Fibroblast of lung (primary cell): ENCODE measurements around the gene CABP4. TPM values are rescaled to one million over a fixed set of nuclear protein-coding genes. Genes with fewer than 3 reads are reported as not detected.

Source experiments
- DNase-seq, 2 donors: peaks; one replicate each; pipeline versions ENCODE4 v3.0.0 to v3.0.0-alpha.2; 2010; ENCODE audit warnings: low read depth in 2 of 2
- H2AFZ ChIP-seq: 2 replicates; pipeline ENCODE4 v1.5.1; 2012; ENCODE audit warnings: low read length, control low read depth, inconsistent platforms
- H3K27ac ChIP-seq: 2 replicates; pipeline ENCODE4 v1.5.1; 2011; ENCODE audit warnings: low read length, control low read depth; ENCODE audit not compliant: insufficient read depth
- H3K27me3 ChIP-seq: 2 replicates; pipeline ENCODE4 v1.5.1; 2011; ENCODE audit warnings: mild to moderate bottlenecking, low read length; ENCODE audit not compliant: control insufficient read depth, insufficient read depth
- H3K36me3 ChIP-seq: 2 replicates; pipeline ENCODE4 v1.5.1; 2011; ENCODE audit warnings: low read length; ENCODE audit not compliant: control insufficient read depth, insufficient read depth
- H3K4me1 ChIP-seq: 2 replicates; pipeline ENCODE4 v1.5.1; 2011; ENCODE audit warnings: low read length; ENCODE audit not compliant: control insufficient read depth, insufficient read depth; ENCODE audit errors: extremely low read depth
- H3K4me2 ChIP-seq: 2 replicates; pipeline ENCODE4 v1.5.1; 2011; ENCODE audit warnings: low read length, control low read depth; ENCODE audit not compliant: insufficient read depth; ENCODE audit errors: extremely low read depth
- H3K4me3 ChIP-seq, 4 experiments: fragments of 200-600 bp in 1 of 4; sonication (generic) in 1 of 4; replicated peaks in 1 of 4; 2 replicates each; pipeline ENCODE4 v1.5.1; 2011 to 2016; ENCODE audit warnings: low read length in 4 of 4, low read depth in 3 of 4, mild to moderate bottlenecking in 3 of 4, control low read depth in 2 of 4, inconsistent platforms in 1 of 4, mixed read lengths in 1 of 4; ENCODE audit not compliant: insufficient read depth in 1 of 4; ENCODE audit errors: control extremely low read depth in 1 of 4
- H3K79me2 ChIP-seq: 2 replicates; pipeline ENCODE4 v1.5.1; 2012; ENCODE audit warnings: mild to moderate bottlenecking, low read length, inconsistent platforms; ENCODE audit not compliant: control insufficient read depth, insufficient read depth
- H3K9ac ChIP-seq: 2 replicates; pipeline ENCODE4 v1.5.1; 2011; ENCODE audit warnings: mild to moderate bottlenecking, low read length, control low read depth; ENCODE audit not compliant: insufficient read depth
- H3K9me3 ChIP-seq: 2 replicates; pipeline ENCODE4 v1.5.1; 2012; ENCODE audit warnings: low read depth, low read length; ENCODE audit not compliant: control insufficient read depth, insufficient read depth
- H4K20me1 ChIP-seq: 2 replicates; pipeline ENCODE4 v1.5.1; 2011; ENCODE audit warnings: low read length; ENCODE audit not compliant: control insufficient read depth, insufficient read depth; ENCODE audit errors: extremely low read depth
- CTCF ChIP-seq, 2 donors: IDR thresholded peaks in 1 of 2; conservative IDR thresholded peaks in 1 of 2; 1 replicate in 1 of 2; 2 replicates in 1 of 2; pipeline ENCODE4 v1.5.1; 2011 to 2012; ENCODE audit warnings: low read length in 2 of 2, control low read depth in 1 of 2, inconsistent platforms in 1 of 2, low read depth in 1 of 2, mild to moderate bottlenecking in 1 of 2
- EZH2 ChIP-seq: IDR thresholded peaks from 2 replicates; pipeline ENCODE4 v1.5.1; 2012; ENCODE audit warnings: low read length, control low read depth, mild to moderate bottlenecking; ENCODE audit errors: missing control alignments
- polyA plus RNA-seq, 2 donors: library from polyadenylated mRNA; depleted of rRNA in 1 of 2; stranded (reverse) in 1 of 2; unstranded in 1 of 2; fragments of >200 nt; gene quantifications; 2 replicates each; pipeline ENCODE4 v1.2.1, GENCODE V29; 2011 to 2012; ENCODE audit warnings: missing spikeins in 1 of 2
- total RNA-seq: library from RNA; depleted of rRNA; stranded (reverse); fragments of >200 nt; gene quantifications from 2 replicates; pipeline ENCODE4 v1.2.1, GENCODE V29; 2014

Gene CABP4
- total and polyA plus RNA-seq, 2 donors (not counting 1 experiment from before 2014, with no cell fraction given) = not detected

GRCh38 chr11:67410984-67411784, 44.0 kb upstream of the CABP4 start:
- Histone ChIP-seq H3K4me1 (no peaks in the 10 kb centered on the region), H3K36me3 (no peaks in the 10 kb centered on the region), H3K27me3 (peaks cover 33% of the 10 kb centered on the region), H3K4me3 (no peak overlapping the region), H3K9ac (no peak overlapping the region), H2AFZ (no peak overlapping the region), H3K9me3 (no peaks in the 10 kb centered on the region), H3K27ac (no peak overlapping the region), H3K79me2 (no peaks in the 10 kb centered on the region), H3K4me2 (no peak overlapping the region), H4K20me1 (no peaks in the 10 kb centered on the region)
- no peak for TF ChIP-seq EZH2
- TF ChIP-seq CTCF (conservative IDR thresholded peaks at IDR 0.05 in 1 of 2, IDR thresholded peaks at IDR 0.05 in 1 of 2; ENCODE audit: low read depth in 1 of 2, low read length in 2 of 2) = no peak
- DNase-seq = no peak

- Histone ChIP-seq H3K36me3 (no peaks in the 10 kb centered on the region), H3K9ac (no peak overlapping the region), H2AFZ (no peak overlapping the region), H3K4me2 (no peak overlapping the region), H3K9me3 (no peaks in the 10 kb centered on the region), H4K20me1 (no peaks in the 10 kb centered on the region), H3K4me3 (no peak overlapping the region), H3K27me3 (peaks cover 33% of the 10 kb centered on the region), H3K4me1 (no peaks in the 10 kb centered on the region), H3K27ac (no peak overlapping the region), H3K79me2 (no peaks in the 10 kb centered on the region)
- TF ChIP-seq EZH2 (no peak), CTCF (conservative IDR thresholded peaks at IDR 0.05 in 1 of 2, IDR thresholded peaks at IDR 0.05 in 1 of 2; ENCODE audit: low read depth in 1 of 2, low read length in 2 of 2) (no peak)
- DNase-seq = no peak
These were observed 43.4 kb upstream of the CABP4 start for GRCh38 chr11:67411785-67412152.

GRCh38 chr11:67412495-67413179, 42.5 kb upstream of the CABP4 start:
- H3K27me3 ChIP-seq = peaks cover 33% of the 10 kb centered on the region
- no peak overlapping the region for H3K4me2 ChIP-seq
- H3K36me3 ChIP-seq = no peaks in the 10 kb centered on the region
- TF ChIP-seq EZH2 = no peak
- TF ChIP-seq CTCF (conservative IDR thresholded peaks at IDR 0.05 in 1 of 2, IDR thresholded peaks at IDR 0.05 in 1 of 2; ENCODE audit: low read depth in 1 of 2, low read length in 2 of 2) = no peak
- no peaks in the 10 kb centered on the region for H4K20me1 ChIP-seq
- H3K9me3 ChIP-seq = no peaks in the 10 kb centered on the region
- no peak overlapping the region for H3K27ac ChIP-seq
- no peaks in the 10 kb centered on the region for H3K79me2 ChIP-seq
- no peak for DNase-seq
- no peak overlapping the region for H3K9ac ChIP-seq
- no peak overlapping the region for H2AFZ ChIP-seq
- H3K4me1 ChIP-seq = no peaks in the 10 kb centered on the region
- H3K4me3 ChIP-seq = no peak overlapping the region
